Retinal pigment epithelial cell (primary cell): ENCODE results near the gene SLC25A48.

Experiments
- DNase-seq: peaks from one replicate; pipeline ENCODE4 v3.0.0-alpha.2; 2010; ENCODE audit warnings: low read depth
- H3K4me3 ChIP-seq: 2 replicates; pipeline ENCODE4 v1.5.1; 2011; ENCODE audit warnings: mild to moderate bottlenecking, low read length, control low read depth, moderate library complexity
- TF ChIP-seq, protein P1 (sequence below): conservative IDR thresholded peaks from 2 replicates; pipeline ENCODE4 v1.5.1; 2011; ENCODE audit warnings: low read depth, low read length, control low read depth, inconsistent platforms

SLC25A48 gene

GRCh38 chr5:135821061-135821801 lies 13.2 kb upstream of the SLC25A48 start:
- H3K4me3 ChIP-seq, result no peak overlapping the region
- no peak for DNase-seq
- TF ChIP-seq, protein P1, sequence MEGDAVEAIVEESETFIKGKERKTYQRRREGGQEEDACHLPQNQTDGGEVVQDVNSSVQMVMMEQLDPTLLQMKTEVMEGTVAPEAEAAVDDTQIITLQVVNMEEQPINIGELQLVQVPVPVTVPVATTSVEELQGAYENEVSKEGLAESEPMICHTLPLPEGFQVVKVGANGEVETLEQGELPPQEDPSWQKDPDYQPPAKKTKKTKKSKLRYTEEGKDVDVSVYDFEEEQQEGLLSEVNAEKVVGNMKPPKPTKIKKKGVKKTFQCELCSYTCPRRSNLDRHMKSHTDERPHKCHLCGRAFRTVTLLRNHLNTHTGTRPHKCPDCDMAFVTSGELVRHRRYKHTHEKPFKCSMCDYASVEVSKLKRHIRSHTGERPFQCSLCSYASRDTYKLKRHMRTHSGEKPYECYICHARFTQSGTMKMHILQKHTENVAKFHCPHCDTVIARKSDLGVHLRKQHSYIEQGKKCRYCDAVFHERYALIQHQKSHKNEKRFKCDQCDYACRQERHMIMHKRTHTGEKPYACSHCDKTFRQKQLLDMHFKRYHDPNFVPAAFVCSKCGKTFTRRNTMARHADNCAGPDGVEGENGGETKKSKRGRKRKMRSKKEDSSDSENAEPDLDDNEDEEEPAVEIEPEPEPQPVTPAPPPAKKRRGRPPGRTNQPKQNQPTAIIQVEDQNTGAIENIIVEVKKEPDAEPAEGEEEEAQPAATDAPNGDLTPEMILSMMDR, result no peak

DNA sequence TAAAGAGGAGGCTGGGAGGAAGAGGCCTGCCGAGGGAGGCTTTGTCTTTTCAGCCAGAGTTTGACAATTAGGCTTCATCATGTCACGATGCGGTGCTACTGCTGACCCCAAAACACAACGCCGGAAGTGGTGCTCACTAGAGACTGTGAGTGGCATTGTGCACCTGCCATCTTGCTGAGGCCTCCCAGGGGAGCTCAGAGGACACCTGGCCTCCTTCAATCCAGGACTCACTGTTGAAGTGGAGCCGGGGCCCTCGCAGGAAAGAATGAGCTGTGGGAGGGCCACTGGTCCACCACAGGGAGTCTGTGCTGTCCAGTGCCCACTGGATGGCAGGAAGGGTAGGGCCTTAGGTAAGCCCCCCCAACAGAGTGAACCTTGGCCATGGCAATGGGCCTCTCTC lies 12.7 kb upstream of the SLC25A48 start:
- DNase-seq, result no peak
- TF ChIP-seq, protein P1, result no peak
- no peak overlapping the region for H3K4me3 ChIP-seq

DNA sequence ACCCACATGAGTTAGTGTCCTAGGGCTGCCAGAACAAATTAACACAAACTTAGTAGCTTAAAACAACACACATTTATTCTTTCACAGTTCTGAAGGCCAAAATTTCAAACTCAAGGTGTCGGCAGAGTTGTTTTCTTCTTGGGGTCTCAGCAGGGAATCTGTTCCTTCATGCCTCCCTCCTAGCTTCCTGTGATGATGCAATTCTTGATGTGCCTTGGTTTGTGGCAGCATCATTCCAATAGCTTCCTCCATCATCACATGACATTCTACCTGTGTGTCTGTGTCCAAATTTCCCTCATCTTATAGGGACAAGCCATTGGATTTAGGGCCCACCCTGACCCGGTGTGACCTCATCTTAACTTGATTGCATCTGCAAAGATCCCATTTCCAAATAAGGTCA lies 12.2 kb upstream of the SLC25A48 start:
- H3K4me3 ChIP-seq, result no peak overlapping the region
- TF ChIP-seq, protein P1, result no peak
- DNase-seq, result no peak

DNA sequence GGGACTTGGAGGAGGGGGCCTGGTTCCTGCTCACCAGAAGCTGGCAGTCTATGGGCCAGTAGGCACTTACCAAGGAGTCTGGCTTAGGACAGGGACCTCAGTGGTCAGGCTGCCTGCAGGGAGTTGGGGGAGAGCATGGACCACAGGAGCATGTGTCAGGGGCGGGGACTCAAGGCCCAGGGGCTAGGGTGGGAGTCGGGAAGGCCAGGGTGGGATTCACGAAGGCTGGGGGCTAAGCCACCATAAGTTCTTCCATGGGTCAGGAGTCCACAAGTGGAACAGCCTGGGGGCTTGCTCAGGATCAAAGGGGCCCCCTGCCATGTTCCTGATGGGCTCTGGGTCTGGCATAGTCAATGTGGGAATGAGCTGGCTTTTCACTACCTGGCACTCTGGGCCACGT lies 11.5 kb upstream of the SLC25A48 start:
- DNase-seq, result no peak
- TF ChIP-seq, protein P1, result no peak
- H3K4me3 ChIP-seq, result no peak overlapping the region

DNA sequence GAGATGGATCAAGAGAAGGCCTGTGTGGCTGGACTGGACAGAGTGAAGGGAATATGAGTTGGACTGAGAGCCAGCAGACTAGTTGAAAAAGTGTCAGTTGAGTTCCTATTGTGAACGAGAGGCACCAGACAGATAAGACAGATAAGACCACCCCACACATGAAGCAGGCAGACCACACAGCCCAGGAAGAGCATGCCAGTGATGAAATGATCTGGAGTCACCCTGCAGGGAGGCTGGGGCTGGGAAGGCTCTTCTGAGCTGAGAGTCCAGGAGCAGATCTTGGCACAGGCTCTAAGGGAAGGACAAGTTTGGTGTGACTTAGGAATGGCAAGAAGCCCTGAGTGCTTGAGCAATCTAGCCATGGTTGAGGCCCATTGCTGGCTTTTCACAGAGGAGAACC lies 10.6 kb upstream of the SLC25A48 start:
- TF ChIP-seq, protein P1, result no peak
- no peak for DNase-seq
- H3K4me3 ChIP-seq, result no peak overlapping the region

GRCh38 chr5:135824541-135825041 lies 9.9 kb upstream of the SLC25A48 start:
- no peak overlapping the region for H3K4me3 ChIP-seq
- TF ChIP-seq, protein P1, result no peak
- no peak for DNase-seq
